KOPT-K1 (cell line): ENCODE measurements around the gene MT3.

Source experiments
- H3K27ac ChIP-seq: fragments of 200-600 bp; sonication (generic); 2 replicates; pipeline ENCODE4 v1.5.1; 2016; ENCODE audit warnings: antibody characterized with exemption, mild to moderate bottlenecking, low read depth, low read length; ENCODE audit not compliant: poor library complexity, severe bottlenecking
- H3K36me3 ChIP-seq: fragments of 200-600 bp; sonication (generic); 2 replicates; pipeline ENCODE4 v1.5.1; 2017; ENCODE audit warnings: antibody characterized with exemption, mild to moderate bottlenecking, low read length, moderate library complexity; ENCODE audit not compliant: insufficient read depth
- H3K9me3 ChIP-seq: fragments of 200-600 bp; sonication (generic); 2 replicates; pipeline ENCODE4 v1.5.1; 2017; ENCODE audit warnings: antibody characterized with exemption, low read length, mild to moderate bottlenecking; ENCODE audit not compliant: insufficient read depth, poor library complexity, severe bottlenecking

MT3 gene

DNA sequence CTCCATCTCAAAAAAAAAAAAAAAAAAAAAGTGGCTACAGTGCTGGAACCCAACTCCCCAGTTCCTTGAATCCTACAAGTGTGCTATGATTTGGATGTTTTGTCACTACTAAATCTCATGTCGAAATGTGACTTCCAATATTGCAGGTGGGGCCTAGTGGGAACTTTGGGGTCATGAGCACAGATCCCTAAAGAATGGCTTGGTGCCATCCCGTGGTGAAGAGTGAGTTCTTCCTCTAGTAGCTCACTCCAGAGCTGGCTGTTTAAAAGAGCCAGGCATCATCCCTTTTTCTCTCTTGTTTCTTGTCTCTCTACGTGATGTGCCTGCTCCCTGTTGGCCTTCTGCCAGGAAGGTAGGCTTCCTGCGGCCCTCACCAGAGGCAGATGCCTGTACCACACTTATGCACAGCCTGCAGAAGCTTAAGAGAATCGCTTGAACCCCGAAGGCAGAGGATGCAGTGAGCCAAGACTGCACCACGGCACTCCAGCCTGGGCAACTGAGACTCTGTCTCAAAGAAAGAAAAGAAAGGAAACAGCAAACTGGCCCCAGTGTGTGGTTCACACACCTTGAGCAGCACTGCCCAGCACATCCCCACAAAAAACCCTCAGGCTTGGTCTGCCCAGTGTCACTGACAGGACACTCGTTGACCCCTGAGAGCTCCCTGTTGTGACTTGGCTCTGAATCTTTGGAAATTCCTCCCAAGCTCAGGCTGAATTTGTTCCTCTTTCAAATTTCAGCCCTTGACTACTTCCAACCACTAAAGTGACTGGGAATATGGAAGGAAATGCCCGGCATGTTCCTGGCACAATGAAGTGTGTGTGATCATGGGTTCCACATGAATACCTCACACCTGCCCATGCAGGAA lies 39.4 kb downstream of the MT3 start:
- Histone ChIP-seq H3K9me3 (no peaks in the 10 kb centered on the region), H3K27ac (no peak overlapping the region), H3K36me3 (no peaks in the 10 kb centered on the region)

DNA sequence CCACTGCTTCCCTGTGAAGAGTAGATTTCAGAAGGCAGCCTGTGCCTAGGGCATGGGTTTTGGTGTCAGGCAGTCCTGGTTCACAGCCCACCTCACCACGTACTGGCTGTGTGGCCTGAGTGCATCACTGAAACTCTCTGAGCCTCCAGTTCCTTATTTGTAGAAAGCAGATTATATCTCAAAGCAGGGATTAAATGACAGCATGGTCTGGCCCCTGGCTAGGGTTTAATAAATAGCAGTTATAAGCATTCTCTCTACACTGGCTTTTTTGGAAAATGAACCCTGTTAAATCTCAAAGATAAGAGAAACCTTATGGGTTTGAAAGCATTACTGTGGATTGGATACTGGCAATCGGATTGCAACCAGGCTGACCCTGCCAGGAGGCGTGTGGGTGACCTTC lies 40.2 kb downstream of the MT3 start:
- H3K9me3 ChIP-seq, result no peaks in the 10 kb centered on the region
- no peaks in the 10 kb centered on the region for H3K36me3 ChIP-seq
- no peak overlapping the region for H3K27ac ChIP-seq

DNA sequence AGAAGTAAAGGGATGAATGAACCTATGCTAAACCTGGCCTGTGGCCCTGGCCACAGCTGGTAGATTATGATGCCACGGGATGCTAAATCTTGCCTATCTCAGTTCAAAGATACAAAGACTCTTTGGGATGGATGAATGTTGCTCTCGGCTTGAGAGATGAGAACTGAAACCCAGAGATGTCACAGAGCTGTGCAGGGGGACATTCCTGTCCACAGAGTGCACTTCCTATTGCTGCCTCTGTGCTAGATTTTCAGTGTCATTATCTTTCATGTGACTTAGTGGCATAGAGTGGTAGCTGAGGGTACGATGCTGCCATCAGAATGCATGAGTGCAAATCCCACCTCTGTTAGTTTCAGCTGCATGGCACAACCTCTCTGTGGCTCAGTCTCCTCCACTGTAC lies 40.8 kb downstream of the MT3 start:
- Histone ChIP-seq H3K9me3 (no peaks in the 10 kb centered on the region), H3K36me3 (no peaks in the 10 kb centered on the region), H3K27ac (no peak overlapping the region)

DNA sequence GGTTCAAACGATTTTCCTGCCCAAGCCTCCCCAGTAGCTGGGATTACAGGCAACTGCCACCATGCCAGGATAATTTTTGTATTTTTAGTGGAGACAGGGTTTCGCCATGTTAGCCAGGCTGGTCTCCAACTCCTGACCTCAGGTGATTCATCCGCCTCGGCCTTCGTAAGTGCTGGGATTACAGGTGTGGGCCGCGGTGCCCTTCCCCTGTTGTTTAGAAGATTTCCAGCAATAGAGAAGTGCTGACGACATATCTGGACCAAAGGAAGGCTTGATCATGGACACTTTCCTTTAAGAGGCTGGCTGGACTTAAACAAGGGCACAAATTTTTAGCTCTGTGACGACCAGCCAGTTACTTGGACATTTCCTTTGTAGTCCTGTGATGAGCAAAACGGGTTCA lies 41.9 kb downstream of the MT3 start:
- Histone ChIP-seq H3K27ac (no peak overlapping the region), H3K9me3 (no peaks in the 10 kb centered on the region), H3K36me3 (no peaks in the 10 kb centered on the region)

DNA sequence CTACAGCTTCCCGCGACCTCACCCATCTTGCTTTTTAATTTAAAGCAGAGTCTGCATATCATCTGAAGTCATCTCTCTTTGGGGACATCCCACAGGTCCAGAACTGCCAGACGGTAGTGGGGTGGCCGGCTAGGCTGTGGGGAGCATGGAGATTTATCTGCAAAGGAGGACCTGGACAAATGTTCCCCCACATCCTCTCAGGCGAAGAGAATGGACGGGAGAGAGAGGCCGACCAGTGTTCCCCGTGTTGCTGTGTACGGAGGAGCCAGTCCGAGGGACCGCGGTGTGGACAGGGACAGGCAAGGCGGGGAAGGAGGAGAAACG lies 42.5 kb downstream of the MT3 start:
- Histone ChIP-seq H3K27ac (no peak overlapping the region), H3K9me3 (no peaks in the 10 kb centered on the region), H3K36me3 (no peaks in the 10 kb centered on the region)

DNA sequence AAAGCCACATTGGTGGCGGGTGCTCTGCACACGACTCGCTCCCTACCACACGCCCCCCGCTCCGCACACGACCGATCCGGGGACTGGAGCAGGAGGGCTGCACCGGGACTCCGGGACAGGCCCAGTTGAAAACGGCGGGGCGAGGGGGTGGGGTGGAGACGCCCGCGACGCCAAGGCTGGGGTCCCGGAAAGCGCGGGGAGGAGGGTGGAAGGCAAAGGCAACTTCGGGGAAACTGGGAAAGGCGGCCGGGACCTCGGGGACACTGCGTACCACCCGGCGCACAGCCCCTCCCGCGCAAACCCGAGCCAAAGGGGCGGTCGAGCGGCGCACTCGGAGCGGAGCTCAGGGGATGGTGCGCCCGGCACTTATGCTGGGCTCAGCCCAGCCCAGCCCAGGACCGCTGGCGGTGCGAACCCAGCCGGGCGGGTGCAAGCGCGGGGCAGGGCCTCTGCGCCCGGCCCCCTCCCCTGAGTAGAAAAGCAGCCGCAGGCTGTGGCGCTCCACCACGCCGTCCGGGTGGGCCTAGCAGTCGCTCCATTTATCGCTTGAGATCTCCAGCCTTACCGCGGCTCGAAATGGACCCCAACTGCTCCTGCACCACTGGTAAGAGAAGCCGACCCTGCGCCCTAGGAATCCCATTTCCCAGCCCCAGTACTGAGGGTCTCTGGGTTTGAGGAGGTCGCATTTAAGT lies 43.0 kb downstream of the MT3 start, which contains the start of gene MT1M:
MT1M (plus strand) TSS at position 504 of the 692 bp plus-strand sequence; CDS start at position 577, 73 bp downstream.
- H3K9me3 ChIP-seq, result no peaks in the 10 kb centered on the region
- H3K36me3 ChIP-seq, result no peaks in the 10 kb centered on the region
- H3K27ac ChIP-seq, result no peak within 1 kb of the TSS

DNA sequence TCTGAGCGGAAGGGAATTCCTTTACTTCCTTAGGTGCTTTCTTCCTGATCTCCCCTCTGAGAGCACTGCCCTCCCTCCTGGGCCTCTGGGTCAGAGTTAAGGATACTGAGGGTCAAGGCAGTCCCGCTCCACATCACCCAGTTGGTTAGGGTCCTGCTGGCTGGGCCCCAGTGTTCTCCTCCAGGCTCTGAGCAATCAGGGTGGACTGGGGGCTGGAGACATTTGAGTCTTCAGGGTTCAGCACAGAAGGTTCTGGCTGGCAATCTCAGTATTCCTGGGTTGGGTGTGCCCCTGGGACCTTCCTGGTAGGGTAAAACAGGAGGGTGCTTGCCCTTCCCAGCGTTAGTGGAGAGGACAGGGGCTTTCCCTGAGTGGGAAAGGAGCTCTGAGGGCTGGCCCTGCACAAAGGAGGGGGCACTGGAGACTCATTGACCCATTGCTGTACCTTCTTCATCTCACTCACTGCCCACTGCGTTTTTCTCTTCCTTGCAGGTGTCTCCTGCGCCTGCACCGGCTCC lies 43.6 kb downstream of the MT3 start:
- Histone ChIP-seq H3K36me3 (no peaks in the 10 kb centered on the region), H3K27ac (no peak overlapping the region), H3K9me3 (no peaks in the 10 kb centered on the region)

DNA sequence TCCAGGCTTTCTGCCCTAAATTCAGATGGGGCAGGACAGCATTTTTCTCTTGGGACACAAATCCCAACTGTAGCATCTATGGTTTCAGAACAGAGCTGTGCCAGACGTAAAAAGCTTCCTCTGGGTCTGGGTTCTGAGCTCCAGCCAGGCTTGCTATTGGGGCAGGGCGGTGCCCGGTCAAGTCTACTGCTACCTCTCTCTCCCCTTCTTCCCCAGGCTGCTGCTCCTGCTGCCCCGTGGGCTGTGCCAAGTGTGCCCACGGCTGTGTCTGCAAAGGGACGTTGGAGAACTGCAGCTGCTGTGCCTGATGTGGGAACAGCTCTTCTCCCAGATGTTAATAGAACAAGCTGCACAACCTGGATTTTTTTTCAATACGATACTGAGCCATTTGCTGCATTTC lies 44.2 kb downstream of the MT3 start:
- Histone ChIP-seq H3K36me3 (no peaks in the 10 kb centered on the region), H3K9me3 (no peaks in the 10 kb centered on the region), H3K27ac (no peak overlapping the region)

DNA sequence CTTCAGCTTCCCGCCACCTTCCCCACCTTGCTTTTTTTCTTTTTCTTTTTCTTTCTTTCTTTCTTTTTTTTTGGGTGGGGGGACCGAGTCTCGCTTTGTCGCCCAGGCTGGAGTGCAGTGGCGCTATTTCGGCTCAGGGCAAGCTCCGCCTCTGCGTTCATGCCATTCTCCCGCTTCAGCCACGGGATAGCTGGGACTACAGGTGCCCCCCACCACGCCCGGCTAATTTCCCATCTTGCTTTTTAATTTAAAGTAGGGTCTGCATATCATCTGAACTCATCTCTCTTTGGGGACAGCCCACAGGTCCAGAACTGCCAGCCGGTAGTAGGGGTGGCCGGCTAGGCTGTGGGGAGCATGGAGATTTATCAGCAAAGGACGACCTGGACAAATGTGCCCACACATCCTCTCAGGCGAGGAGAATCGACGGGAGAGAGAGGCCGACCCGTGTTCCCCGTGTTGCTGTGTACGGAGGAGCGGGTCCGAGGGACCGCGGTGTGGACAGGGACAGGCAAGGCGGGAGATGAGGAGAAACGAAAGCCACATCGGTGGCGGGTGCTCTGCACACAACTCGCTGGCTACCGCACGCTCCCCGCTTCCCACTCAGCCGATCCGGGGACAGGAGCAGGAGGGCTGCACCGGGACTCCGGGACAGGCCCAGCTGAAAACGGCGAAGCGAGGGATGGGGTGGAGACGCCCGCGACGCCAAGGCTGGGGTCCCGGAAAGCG lies 45.5 kb downstream of the MT3 start:
- H3K27ac ChIP-seq, result no peak overlapping the region
- no peaks in the 10 kb centered on the region for H3K36me3 ChIP-seq
- no peaks in the 10 kb centered on the region for H3K9me3 ChIP-seq

DNA sequence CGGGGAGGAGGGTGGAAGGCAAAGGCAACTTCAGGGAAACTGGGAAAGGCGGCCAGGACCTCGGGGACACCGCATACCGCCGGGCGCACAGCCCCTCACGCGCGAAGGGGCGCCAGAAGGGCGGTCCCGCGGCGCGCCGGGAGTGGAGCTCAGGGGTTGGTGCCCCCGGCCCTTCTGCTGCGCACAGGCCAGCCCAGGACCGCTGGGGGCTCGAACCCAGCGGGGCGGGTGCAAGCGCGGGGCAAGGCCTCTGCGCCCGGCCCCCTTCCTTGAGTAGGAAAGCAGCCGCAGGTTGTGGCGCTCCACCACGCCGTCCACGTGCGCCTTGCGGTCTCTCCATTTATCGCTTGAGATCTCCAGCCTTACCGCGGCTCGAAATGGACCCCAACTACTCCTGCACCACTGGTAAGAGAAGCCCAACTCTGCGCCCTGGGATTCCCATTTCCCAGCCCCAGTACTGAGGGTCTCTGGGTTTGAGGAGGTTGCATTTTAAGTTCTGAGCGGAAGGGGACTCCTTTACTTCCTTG lies 46.2 kb downstream of the MT3 start:
- Histone ChIP-seq H3K27ac (no peak overlapping the region), H3K9me3 (no peaks in the 10 kb centered on the region)

DNA sequence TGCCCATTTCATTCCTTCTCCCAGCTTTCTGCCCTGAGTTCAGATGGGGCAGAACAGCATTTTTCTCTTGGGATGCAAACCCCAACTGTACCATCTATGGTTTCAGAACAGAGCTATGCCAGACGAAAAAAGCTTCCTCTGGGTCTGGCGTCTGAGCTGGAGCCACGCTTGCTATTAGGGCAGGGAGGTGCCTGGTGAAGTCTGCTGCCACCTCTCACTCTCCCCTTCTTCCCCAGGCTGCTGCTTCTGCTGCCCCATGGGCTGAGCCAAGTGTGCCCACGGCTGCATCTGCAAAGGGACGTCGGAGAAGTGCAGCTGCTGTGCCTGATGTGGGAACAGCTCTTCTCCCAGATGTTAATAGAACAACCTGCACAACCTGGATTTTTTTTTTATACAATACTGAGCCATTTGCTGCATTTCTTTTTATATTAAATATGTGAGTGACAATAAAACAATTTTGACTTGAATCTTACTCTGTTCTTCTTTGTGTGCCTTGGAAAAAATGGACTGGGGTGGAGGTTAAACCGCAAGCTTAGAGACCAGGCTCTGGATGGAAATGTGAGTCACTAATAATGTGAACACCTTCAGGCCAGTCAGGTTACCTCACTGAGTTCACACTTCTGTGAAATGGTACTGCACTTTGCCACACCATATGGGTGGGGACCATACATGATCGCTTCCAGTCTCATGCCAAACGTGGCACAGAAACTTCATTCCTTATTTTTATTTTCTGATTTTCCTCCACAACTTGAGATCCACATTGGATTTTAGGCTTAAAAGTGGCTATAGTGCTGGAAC lies 47.5 kb downstream of the MT3 start:
- H3K9me3 ChIP-seq, result no peaks in the 10 kb centered on the region
- H3K27ac ChIP-seq, result no peak overlapping the region
- no peaks in the 10 kb centered on the region for H3K36me3 ChIP-seq

More for the DNA sequence above, 46.2 kb downstream of the MT3 start:
- H3K36me3 ChIP-seq, result no peaks in the 10 kb centered on the region

DNA sequence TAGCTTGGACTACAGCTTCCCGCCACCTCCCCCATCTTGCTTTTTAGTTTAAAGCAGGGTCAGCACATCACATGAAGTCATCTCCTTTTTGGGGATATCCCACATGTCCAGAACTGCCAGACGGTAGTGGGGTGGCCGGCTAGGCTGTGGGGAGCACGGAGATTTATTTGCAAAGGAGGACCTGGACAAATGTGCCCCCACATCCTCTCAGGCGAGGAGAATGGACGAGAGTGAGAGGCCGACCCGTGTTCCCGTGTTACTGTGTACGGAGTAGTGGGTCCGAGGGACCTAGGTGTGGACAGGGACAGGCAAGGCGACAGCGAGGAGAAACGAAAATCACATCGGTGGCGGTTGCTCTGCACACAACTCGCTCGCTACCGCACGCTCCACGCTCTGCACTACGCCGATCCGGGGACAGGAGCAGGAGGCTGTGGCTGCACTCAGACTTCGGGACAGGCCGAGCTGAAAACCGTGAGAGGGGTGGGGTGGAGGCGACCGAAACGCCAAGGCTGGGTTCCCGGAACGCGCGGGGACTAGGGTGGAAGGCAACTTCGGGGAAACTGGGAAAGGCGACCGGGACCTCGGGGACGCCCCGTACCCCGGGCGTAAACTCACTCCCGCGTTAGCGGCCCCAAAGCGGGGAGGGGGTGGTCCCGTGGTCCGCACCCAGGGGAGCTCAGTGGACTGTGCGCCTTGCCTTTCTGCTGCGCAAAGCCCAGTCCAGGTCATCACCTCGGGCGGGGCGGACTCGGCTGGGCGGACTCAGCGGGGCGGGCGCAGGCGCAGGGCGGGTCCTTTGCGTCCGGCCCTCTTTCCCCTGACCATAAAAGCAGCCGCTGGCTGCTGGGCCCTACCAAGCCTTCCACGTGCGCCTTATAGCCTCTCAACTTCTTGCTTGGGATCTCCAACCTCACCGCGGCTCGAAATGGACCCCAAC lies 48.8 kb downstream of the MT3 start, which contains the start of gene MT1A:
MT1A (plus strand) TSS at position 853 of the 937 bp plus-strand sequence; CDS start at position 926, 73 bp downstream.
- Histone ChIP-seq H3K36me3 (no peaks in the 10 kb centered on the region), H3K27ac (no peak within 1 kb of the TSS), H3K9me3 (no peaks in the 10 kb centered on the region)

DNA sequence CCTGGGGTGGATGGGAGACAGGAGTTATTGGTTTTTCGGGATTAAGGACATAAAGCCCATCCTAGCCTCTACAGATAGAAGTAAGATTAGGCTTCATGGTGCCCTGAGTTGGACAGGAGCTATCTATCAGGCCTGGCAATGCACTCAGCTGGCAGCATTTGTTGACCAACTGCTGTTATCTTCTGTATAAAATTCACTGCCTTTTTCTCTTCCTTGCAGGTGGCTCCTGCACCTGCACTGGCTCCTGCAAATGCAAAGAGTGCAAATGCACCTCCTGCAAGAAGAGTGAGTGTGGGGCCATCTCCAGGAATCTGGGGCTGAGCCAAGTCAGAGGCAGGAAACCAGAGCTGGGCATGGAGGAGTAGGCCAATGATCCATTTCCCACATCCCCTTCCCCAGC lies 49.7 kb downstream of the MT3 start:
- no peaks in the 10 kb centered on the region for H3K36me3 ChIP-seq
- H3K27ac ChIP-seq, result no peak overlapping the region
- no peaks in the 10 kb centered on the region for H3K9me3 ChIP-seq
